NOMO-1 treated with DMSO at 0.1 percent for 48 hours (cell line): ENCODE measurements around the gene CIDEA.
"Not testable (repeated sequence)": the region's sequence is repeated elsewhere in the genome, so short reads cannot be mapped to it uniquely, and the experiment has no call there.

Experiments used
- DNase-seq: peaks from one replicate; lab custom pipeline; 2025; ENCODE audit not compliant: unreplicated experiment; lab: John Stamatoyannopoulos, UW

The CIDEA gene

GRCh38 chr18:12238826-12239225, 15.3 kb upstream of the CIDEA start:
- no peak for DNase-seq

DNA sequence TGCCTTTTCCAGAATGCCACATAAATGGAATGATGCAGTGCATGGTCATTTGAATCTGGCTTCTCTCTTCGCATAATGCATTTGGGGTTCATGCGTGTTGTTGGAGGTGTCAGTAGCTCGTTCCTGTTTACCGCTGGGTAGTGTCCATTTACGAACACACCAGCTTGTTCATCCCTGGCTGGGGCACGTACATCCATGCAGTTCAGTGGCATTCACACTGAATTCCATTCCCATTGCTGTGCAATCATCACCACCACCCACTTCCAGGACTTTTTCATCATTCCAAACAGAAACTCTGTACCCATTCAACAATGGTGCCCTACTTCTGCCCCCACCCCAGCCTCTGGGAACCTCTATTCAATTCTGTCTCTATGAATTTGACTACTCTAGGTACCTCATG, 14.7 kb upstream of the CIDEA start:
- DNase-seq = no peak

DNA sequence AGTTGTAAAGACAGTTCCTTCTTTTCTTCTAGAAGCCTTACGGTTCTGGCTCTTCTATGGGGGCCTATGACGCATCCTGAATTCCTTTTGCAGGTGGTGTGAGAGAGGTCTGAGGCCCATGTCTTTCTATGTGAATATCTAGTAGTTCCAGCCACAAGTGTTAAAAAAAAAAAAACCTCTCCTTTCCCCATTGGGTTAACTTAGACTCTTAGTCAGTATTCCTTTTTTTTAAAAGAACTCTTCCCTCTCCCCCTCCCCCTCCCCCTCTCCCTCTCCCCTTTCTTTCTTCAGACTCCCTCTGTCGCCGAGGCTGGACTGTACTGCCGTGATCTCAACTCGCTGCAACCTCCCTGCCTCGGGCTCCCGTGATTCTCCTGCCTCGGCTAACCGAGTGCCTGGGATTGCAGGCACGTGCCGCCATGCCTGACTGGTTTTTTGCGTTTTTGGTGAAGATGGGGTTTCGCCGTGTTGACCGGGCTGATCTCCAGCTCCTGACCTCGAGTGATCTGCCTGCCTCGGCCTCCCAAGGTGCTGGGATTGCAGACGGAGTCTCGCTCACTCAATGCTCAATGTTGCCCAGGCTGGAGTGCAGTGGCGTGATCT, 11.4 kb upstream of the CIDEA start:
- no peak for DNase-seq

GRCh38 chr18:12243272-12243671, 10.9 kb upstream of the CIDEA start:
- not testable (repeated sequence) for DNase-seq

- no peak for DNase-seq
Observed at GRCh38 chr18:12245793-12246135, 8.4 kb upstream of the CIDEA start.

DNA sequence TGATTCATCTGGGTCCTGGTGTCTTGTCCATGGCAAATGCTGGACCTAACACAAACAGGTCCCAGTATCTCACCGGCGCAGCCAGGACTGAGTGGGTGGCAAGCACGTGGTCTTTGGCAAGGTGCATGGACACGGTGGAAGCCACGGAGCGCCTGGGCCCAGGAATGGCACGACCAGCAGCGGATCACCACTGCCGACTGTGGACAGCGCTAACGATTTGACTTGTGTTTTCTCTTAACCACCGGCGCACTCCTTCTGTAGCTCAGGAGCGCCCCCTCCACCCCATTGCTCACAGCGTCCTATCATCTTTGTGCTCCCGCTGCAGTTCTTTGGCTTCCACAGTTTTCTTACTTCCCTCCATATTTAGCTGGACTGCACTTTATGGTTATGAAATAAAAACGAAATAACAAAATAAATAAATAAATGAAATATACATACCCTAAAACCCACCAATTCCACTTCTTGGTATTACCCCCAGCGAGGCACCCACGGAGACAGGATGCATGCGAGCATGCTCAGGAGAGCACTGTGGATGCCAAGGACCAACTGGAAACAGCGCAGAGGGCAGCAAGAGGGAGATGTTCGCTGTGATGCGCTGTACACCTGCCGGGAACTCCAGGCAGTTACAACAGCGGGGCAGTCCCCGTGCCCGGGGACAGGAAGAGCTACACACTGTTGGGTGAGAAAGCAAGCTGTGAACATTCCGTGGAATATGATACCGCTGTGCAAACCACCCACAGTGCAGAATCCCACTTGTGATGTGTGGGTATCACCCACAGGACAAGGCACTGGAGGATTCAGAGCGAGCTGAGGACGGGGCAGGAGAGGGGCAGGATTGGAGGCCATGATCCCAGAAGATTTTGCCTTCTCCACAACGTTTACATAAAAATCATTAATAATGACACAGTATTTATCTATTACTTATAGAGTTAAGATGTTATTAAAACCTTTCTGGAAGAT, 7.0 kb upstream of the CIDEA start:
- DNase-seq = no peak

DNA sequence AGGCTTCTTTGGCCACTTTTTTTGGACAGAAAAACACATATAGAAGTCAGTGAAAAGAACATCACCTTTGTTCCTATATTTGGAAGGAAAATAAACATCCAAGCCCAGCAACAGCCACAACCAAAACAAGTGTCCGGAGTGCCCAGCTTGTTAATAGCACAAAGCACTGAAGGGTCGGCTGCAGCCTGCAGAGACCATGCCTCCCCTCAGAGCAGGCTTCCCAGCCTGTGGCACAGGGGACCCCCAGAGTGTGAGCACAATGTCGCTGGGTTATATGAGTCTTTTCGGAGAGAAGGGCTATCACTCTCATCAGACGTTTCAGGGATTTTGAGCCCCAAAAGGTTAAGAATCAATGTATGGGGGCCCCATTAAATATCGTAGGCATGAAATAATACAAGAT, 6.2 kb upstream of the CIDEA start:
- DNase-seq = no peak

GRCh38 chr18:12248926-12249720, 5.0 kb upstream of the CIDEA start:
- DNase-seq = no peak

GRCh38 chr18:12251311-12251710, 2.9 kb upstream of the CIDEA start:
- no peak for DNase-seq

DNA sequence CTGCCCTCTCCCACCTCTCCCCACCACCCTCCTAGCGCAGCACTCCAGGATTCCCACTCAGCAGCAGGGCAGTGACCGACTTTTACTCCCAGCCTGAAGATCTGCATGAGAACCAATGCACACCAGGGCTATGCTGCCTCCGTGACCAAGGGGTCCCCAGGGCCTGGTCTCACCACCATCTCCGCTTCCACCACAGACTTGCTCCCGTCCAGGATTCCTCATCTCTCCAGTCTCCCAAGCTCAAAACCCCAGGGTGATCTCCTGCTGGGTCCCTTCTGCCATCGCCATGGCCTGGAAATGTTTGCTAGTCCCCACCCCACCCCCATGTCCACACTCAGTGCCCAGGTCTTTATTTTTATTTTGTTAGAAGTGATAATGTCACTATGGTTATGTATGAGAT, 2.1 kb upstream of the CIDEA start:
- DNase-seq = no peak

DNA sequence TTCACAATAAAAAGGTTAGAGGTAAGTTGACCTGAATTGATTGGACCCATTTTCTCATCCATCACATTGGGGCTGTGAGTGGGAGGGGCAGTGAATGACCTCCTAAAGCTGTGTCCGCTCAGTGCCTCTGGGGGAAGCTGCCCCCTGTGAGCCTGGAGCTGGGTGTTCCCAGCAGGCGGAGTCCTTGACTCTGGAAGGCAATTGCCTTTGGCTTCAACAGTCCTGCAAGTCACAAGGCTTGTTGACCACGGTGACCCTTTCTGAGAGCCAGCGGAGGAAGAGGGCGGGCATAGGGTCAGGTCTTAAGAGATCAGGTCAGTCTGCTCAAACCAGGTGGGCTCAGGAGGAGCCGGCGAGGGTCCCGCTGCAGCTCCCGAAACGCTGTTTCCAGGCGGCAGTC, 1.1 kb upstream of the CIDEA start:
- no peak for DNase-seq

DNA sequence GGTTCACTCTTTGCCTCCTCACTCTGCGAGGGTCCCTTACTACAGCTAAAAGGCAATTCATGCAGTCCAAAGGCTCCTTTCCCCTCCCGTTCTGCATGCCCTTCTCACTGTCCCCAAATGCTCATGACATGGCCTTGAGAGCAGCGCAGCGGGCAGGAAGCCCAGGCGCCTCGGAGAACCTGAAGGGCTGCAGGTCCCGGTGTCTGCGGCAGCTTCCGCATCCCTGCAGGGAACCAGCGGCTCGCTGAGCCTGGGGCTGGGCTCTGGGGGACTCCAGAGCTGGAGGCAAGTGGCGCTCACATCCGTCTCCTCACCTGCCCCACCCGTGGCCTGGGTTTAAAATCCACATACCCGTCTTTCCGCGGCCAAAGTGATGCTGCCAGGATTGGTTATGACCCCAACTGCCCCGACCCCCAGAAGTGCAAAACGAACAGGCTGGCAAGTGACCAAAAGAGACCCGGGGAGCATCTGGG, 462 bp upstream of the CIDEA start:
- no peak for DNase-seq

- no peak for DNase-seq
Observed at GRCh38 chr18:12254820-12255511, 805 bp downstream of the CIDEA start.

- DNase-seq = no peak
Observed at GRCh38 chr18:12255626-12256026, 1.5 kb downstream of the CIDEA start.

DNA sequence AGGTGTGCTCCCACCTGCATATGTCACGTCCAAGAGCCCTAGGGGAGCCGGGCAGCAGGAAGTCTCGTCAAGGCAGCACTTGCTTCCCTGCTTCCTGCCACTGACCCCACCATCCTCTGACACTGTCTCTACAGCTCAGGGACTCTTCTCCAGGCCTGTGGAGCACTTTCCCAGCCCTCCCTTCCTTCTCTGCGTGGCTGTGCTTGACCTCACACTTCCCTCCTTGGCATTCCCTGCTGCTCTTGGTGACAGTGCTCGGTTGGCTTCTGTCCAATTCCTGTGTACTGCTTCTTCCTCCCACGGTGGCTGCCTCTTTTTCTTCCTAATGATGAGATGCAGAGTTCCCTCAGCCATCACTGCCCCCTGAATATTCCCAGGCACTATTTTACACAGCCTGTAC, 2.8 kb downstream of the CIDEA start:
- no peak for DNase-seq

DNA sequence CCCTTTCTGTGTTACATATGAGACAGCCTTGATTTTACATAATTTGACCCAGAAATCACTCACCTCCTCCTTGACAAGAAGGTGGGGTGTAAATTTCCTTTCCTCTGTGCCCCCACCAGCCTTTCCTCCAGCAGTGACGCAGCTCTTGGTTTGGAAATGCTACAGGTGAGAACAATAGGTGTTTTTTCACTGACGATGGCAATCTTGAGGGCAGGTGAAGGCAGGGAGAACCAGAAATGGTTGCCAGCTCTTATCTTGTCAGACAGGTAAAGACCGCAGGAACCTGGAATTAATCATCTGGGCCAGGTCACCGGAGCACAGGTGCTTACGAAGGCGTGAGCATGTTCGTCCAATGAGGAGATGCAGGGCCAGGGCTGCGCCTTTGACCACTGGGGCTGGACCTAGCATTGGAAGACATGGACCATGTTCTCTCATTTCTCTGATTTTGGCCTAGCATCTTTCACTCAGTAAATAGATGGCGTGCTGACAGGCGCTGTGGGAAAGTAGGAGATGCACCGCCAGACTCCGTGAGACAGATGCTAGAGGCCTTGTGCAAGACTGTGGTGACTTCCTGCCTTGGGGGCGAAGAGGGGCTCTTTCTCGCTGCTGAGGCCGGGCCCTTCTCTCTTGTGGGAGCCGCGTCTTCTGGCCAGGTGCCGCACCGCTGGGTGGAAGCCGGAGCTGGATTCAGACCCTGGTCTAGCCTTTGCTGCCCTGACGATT, 4.0 kb downstream of the CIDEA start:
- DNase-seq = no peak

DNA sequence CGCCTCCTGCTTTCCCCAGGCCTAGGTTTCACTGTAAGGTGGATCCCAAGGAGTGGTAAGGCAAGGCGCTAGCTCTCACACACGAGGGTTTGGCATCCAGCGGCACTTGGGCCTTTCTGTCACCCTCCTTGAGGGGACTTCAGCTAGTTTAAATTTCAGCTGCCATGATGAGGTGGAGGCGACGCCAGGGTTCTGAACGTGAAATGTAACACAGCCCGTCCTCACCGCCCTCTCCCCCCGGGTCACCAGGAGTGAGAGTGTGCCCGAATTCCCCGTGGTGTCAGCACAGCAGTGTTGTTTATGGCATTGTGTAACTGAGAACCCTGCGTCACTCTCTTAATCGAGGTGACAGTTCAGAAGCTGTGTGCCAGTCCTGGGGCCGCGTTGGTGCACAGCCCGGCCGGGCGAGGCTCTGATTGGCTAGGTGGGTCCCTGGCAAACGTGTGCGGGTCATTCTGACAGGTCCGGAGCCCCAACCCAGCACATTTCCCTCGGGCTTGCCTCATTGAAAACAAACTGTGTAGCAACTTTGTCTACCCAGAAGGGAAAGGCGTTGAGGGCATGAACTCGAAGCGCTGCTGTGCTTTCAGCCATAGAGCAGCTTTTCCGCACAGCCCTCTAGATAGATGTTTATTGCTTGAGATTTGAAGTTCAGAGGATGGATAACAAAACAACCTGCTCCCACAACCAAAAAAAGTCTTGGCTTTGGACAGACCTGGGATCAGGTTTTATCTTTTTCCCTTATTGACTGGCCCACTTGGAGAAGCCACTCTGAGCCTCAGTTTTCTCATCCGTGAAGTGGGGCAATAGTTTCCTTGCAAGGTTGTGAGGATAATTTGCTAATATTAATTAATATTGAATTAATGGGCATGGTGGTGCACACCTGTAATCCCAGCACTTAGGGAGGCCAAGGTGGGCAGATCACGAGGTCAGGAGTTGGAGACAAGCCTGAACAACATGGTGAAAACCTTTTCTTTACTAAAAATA, 4.9 kb downstream of the CIDEA start:
- no peak for DNase-seq

- no peak for DNase-seq
Observed at GRCh38 chr18:12262748-12263147, 8.6 kb downstream of the CIDEA start.

GRCh38 chr18:12264864-12265263, 10.7 kb downstream of the CIDEA start:
- no peak for DNase-seq
